ENCODE results near the gene NCBP1. TPM values are rescaled to one million over a fixed set of nuclear protein-coding genes. Genes with fewer than 3 reads are reported as not detected.

Gene NCBP1
- total RNA-seq, 1 donor = 16.2 TPM

- DNase-seq (ENCODE audit: low read depth in 2 of 3, low spot score in 2 of 3) = peak; percentile 29 to 82 (median 70)
Measured at GRCh38 chr9:97710356-97711222, 77.0 kb downstream of the NCBP1 start.

GRCh38 chr9:97711223-97711626 is 77.6 kb downstream of the NCBP1 start:
- DNase-seq (ENCODE audit: low read depth in 2 of 3, low spot score in 2 of 3) = peak in 2 of 3 donors; percentile 54 to 81

- DNase-seq (ENCODE audit: low read depth in 2 of 3, low spot score in 2 of 3) = peak in 1 of 3 donors; percentile 11
Measured at GRCh38 chr9:97714435-97714834, 80.8 kb downstream of the NCBP1 start.

GRCh38 chr9:97717866-97718265 is 84.2 kb downstream of the NCBP1 start:
- no peak for DNase-seq (ENCODE audit: low read depth in 2 of 3, low spot score in 2 of 3)

- DNase-seq (ENCODE audit: low read depth in 2 of 3, low spot score in 2 of 3) = no peak
Measured at GRCh38 chr9:97721396-97721795, 87.8 kb downstream of the NCBP1 start.

GRCh38 chr9:97722331-97722730 is 88.7 kb downstream of the NCBP1 start:
- no peak for DNase-seq (ENCODE audit: low read depth in 2 of 3, low spot score in 2 of 3)

Other genes with a start within 250 kb of the NCBP1 start
- gene TDRD7, start 221.7 kb upstream of the NCBP1 start, total RNA-seq = 5.4 TPM
- 1.6 TPM for gene TMOD1, start 132.2 kb upstream of the NCBP1 start, total RNA-seq
- gene TSTD2, start 453 bp upstream of the NCBP1 start, total RNA-seq = 15.1 TPM
- gene XPA, start 63.5 kb downstream of the NCBP1 start, total RNA-seq = 4.3 TPM
- not detected for gene FOXE1, start 219.4 kb downstream of the NCBP1 start, total RNA-seq

Data from hematopoietic multipotent progenitor cell (in vitro differentiated cells).